DMS53 treated with DMSO at 0.1 percent for 48 hours (cell line): Measurements from ENCODE around the gene ITK.
"Not testable (repeated sequence)": the region's sequence is repeated elsewhere in the genome, so short reads cannot be mapped to it uniquely, and the experiment has no call there.

ENCODE experiments used
- DNase-seq: peaks from one replicate; lab custom pipeline; 2025; ENCODE audit not compliant: unreplicated experiment; lab: John Stamatoyannopoulos, UW

The ITK gene

GRCh38 chr5:157167214-157167621, 13.4 kb upstream of the ITK start:
- DNase-seq = no peak

GRCh38 chr5:157168286-157168685, 12.4 kb upstream of the ITK start:
- no peak for DNase-seq

- no peak for DNase-seq
Observed at GRCh38 chr5:157172403-157172802, 8.2 kb upstream of the ITK start.

GRCh38 chr5:157175071-157175612, 5.5 kb upstream of the ITK start:
- DNase-seq = no peak

- DNase-seq = no peak
Observed at GRCh38 chr5:157177953-157178352, 2.7 kb upstream of the ITK start.

GRCh38 chr5:157178966-157179365, 1.7 kb upstream of the ITK start:
- no peak for DNase-seq

GRCh38 chr5:157182143-157182757, 1.6 kb downstream of the ITK start:
- no peak for DNase-seq

- no peak for DNase-seq
Observed at GRCh38 chr5:157184117-157184670, 3.6 kb downstream of the ITK start.

- DNase-seq = not testable (repeated sequence)
Observed at GRCh38 chr5:157185122-157185521, 4.5 kb downstream of the ITK start.

- DNase-seq = no peak
Observed at GRCh38 chr5:157186309-157187045, 5.8 kb downstream of the ITK start.

- DNase-seq = no peak
Observed at GRCh38 chr5:157187046-157187754, 6.6 kb downstream of the ITK start.

- no peak for DNase-seq
Observed at GRCh38 chr5:157188270-157188669, 7.6 kb downstream of the ITK start.

GRCh38 chr5:157189223-157189622, 8.6 kb downstream of the ITK start:
- DNase-seq = no peak

GRCh38 chr5:157193699-157194424, 13.2 kb downstream of the ITK start:
- no peak for DNase-seq

GRCh38 chr5:157196045-157196444, 15.4 kb downstream of the ITK start:
- no peak for DNase-seq

- DNase-seq = no peak
Observed at GRCh38 chr5:157197086-157197485, 16.4 kb downstream of the ITK start.

GRCh38 chr5:157198277-157198986, 17.8 kb downstream of the ITK start:
- DNase-seq = no peak

GRCh38 chr5:157201857-157202256, 21.2 kb downstream of the ITK start:
- no peak for DNase-seq

GRCh38 chr5:157203417-157203816, 22.8 kb downstream of the ITK start:
- DNase-seq = no peak

- no peak for DNase-seq
Observed at GRCh38 chr5:157204765-157205164, 24.1 kb downstream of the ITK start.
